CD4-positive, alpha-beta T cell treated with Interleukin-4 for 1 hour (primary cell): ENCODE results near the gene SELENOI.
"Not testable (repeated sequence)": the region's sequence is repeated elsewhere in the genome, so short reads cannot be mapped to it uniquely, and the experiment has no call there.

Source experiments
- DNase-seq, 2 donors: peaks; one replicate each; pipeline ENCODE4 v3.0.0-alpha.2; 2020 to 2022

The SELENOI gene, protein sequence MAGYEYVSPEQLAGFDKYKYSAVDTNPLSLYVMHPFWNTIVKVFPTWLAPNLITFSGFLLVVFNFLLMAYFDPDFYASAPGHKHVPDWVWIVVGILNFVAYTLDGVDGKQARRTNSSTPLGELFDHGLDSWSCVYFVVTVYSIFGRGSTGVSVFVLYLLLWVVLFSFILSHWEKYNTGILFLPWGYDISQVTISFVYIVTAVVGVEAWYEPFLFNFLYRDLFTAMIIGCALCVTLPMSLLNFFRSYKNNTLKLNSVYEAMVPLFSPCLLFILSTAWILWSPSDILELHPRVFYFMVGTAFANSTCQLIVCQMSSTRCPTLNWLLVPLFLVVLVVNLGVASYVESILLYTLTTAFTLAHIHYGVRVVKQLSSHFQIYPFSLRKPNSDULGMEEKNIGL

DNA sequence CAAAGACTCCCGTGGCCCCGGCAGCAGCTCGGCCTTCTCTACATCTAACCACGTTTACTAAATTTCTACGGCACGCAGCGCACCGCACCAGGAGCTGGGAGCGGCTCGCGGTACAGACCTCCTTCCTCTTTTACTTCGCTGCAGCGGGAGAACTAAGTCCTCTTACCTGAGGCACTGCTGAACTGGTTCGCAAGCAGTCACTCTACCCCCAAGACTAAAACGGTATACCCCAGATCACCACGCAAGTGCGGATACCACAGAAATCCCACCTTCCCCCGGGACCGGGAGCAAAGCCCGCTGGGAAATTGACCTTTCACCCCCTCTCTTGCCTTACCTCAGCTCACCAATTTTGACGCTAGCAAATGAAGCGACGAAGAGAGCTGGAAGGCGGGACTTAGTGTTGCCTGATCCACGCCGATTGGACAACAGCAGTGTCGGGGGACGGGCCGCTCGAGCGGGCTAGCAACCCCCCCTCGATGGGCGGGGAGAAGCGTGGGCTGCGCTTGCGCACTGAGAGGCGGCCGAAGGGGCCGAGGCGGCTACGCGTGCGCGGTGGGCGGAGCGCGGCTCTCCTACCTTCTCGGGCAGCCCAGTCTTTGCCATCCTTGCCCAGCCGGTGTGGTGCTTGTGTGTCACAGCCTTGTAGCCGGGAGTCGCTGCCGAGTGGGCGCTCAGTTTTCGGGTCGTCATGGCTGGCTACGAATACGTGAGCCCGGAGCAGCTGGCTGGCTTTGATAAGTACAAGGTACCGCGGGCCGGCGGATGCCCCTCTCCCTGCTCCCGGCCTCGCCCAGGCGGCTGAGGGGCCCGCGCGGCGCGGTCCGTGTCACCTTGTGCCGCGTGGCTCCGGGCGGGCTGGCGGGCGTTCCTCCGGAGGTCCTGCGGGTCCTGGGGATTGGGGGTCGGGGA, at the start of gene SELENOI:
SELENOI (plus strand) TSS at position 599 of the 909 bp plus-strand sequence; CDS start at position 689, 90 bp downstream.
- peak; percentile 99 to 100 for DNase-seq

DNA sequence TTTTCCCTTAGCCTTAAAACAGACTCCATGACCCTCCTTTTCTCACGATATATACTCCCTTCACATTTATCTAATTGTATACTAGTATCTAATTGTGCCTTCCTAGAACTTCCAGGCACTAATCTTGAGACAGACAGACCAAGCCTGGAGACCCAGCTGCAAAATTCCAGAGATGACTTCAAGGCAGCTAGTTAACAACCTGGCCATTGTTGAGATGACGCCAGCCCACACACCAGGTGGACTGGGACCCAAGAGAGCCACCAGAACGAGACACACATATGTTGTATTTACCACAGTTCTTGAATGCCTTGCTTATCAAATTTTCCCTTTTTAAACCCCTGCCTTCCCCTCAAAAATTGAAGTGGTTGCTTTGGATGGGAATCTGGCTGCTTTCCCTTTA, 48.9 kb upstream of the SELENOI start:
- no peak for DNase-seq

DNA sequence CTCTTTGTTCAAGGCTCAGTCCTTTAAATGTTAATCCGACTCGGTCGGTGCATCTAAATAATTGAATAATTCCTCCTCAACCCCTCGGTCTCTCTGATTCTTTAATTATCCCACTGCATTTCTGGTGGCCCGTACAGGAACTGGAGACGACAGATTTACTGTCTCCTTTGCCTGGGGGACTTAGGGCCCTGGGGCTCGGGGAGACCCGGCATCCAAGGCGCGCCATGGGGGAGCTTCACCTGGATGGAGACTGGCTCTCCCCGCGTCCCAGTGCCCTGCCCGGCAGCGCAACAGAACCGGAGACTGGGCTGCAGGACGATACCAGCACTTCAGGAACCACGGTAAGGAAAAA, 47.7 kb upstream of the SELENOI start:
- no peak for DNase-seq

DNA sequence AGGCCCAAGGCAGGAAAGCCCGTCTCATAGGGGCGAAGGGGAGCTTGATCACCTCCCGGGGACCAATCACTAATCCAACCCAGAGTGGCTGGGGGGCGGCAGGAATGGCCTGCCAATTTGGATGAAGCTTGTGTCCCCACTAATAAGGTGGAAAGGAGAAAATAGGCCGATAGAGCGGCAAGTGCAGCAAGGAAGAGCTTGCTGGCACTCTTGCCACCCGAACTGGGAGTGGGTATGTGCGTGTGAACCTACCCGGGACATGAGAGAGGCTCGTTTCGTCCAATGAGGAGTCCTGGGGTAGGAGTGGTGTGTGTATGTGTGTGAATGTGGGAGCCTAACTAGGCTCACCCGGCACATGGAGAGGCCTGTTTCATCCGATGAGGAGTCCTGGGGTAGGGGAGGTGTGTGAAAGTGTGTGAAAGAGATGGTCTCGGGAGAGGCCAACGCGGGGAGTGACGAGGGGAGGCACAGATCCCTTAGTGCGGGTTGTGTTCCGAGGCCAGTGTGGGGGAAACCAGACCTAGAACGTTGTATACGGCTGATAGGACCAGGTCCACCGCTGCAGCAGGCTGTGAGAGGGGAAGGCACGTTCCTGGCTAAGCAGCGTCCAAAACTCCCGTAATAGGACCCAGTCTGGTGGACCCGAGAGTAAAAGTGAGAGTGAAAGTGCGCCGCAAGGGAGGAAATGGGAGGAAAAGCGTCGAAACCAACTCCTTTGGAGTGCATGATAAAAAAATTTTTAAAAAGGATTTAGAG, 47.1 kb upstream of the SELENOI start:
- DNase-seq: peak; percentile 25 to 46

DNA sequence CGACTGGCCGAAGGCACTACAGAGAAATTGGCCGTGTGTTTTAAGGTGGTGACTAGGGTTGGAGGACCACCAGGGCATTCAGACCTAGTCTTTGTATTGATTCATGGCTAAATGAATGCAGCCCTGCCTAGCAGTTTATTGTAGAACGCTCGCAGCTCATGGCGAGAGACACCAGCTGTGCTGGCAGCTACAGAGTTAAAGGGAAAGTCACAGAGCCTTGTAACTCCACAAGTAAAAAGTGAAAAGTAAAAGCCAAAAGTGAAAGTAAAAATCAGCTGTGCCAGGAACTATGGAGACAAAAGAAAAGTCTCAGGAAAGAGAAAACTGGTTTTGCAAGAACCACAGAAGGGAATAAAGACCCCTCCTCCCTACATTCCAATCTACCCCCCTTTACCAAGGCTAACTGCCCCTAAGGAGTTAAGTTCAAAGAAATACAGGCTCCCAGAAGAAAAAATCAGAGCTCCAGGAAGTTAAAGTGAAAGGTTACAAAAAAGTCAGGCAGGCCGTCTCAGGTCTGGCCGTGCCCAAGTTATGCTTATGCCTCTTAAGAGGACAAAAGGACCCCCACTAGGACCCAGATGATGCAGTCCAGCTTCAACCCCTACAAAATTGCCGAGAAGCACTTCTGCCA, 46.4 kb upstream of the SELENOI start:
- peak in 1 of 2 donors; percentile 42 for DNase-seq

DNA sequence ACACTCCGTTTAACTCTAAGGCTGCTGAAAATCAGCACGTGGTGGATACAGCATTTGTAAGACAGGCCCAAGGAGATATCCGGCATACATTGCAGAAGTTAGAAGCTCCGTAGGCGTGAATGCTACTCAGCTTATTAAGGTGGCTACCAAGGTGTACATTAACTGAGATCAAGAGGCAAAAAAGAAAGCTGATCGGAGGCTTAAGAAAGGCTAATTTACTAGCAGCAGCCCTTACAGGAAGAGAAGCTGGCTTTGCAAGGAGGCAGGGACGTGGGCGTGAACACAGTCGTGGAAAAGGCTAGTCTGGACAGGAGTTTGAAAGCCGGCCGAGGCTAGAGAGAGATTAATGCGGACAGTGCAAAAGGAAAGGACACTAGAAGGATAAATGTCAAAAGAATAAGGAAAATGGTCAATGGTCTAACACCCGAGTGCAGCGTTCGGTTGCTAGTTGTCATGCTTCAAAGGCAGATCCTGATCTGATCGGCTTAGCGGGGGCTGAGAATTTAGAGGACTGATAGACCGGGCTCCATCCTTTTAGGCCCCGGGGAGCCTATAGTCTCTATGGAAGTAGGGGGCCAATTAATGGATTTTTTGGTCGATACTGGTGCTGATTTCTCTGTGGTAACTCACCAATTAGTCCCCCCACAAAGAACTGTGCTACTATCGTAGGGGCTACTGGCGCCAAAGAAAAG, 45.6 kb upstream of the SELENOI start:
- peak in 1 of 2 donors; percentile 10 for DNase-seq

DNA sequence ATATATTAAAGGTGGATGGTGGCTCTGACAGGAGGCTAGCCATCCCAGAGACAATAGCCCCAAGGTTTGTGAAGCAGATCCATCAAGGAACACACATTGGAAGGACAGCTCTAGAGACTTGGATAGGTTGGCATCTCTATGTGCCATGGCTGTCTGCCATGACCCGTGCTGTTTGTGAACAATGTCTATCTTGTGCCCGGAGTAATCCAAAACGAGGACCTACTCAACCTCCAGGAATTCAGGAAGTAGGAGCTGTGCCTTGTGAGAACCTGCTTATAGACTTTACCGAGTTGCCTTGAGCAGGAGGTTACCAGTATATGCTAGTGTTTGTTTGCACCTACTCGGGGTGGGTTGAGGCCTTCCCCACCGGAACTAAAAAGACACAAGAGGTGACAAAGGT, 43.1 kb upstream of the SELENOI start:
- DNase-seq: no peak

DNA sequence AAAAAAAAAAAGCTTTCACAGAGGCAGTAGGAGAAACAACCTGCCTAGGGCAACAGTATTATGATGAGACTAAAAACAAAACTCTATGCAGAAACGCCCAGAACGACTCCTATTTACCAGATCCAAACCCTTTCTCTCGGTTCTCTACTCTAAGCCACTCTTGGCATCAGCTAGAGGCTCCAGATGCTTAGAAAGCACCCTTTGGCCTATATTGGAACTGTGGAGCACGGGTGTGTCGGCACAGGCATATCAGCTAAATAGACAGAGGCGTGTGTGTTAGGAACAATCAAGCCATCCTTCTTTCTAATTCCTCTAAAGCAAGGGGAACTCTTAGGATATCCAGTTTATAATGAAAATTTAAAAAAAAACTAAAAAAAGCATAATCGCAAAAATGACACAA, 40.8 kb upstream of the SELENOI start:
- not testable (repeated sequence) for DNase-seq

DNA sequence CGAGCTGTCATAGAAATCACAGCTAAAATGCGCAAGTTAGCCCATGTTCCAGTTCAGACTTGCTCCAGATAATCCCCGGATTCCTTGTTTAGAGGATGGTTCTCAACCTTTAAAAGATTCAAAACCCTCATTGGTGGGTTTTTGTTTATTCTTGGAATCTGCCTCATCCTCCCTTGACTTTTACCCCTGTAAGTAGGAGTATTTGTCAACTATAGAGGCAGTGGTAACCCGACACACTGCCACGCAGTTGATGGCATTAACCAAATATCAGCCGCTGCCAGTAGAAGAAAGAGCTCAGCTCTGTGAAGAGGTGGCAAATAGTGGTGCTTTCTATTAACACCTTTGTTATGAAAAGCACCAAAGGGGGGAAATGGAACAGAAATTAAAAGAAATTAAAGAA, 40.4 kb upstream of the SELENOI start:
- DNase-seq: no peak

DNA sequence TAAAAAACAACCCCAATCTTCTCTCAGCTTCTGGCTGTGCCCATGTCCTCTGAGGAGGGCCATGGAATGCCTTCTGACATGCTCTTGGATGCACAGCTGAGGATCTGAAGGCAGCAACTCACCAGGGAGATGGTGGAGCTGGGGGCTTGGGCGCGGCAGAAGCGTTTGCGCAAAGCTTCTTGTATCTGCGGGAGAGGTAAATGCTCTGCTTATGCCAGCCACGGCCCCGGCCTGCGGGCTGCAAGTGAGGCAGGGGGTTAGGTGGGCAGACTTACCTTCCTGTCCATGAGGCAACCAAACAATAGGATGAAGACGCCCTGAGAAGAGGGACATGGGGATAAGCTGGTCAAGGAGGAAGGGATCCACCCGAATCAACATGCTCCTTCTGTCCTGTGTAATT, 36.0 kb upstream of the SELENOI start:
- no peak for DNase-seq

DNA sequence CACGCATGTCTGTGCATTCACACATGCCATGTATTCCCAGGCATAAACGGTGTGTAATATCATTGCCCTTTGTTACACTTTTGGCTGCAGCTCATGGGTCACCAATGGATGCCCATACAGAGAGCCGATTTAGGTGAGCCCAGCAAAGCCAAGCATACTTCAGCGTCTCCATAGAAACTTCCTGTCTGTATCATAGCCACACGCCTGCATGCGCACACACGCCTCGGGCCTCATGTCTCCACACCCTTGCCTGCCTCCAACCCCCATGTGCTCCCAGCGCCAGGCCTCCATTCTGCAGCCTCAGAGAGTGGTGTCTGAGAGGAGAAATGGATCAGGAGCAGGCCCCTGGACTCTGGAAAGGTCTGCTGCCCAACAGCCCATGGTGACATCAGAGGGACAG, 33.5 kb upstream of the SELENOI start:
- DNase-seq: no peak

DNA sequence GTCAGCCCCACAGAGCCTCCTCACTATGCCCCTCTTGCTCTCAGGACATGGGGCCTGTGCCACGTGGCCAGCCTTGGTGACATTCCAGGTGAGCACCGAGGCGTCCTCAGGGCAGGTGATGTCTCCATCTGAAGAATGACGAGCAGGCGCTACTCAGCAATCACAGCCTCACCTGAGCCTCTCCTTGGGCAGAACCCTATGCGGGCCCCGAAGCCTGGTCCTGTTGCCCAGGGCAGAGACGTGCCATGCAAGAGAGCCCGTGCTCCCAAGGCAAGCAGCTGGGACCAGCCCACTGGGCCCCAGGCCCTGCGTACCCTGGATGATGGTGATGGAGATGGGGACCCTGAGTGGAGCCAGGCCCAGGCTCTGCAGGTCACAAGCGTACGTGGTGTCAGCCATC, 32.5 kb upstream of the SELENOI start:
- no peak for DNase-seq

DNA sequence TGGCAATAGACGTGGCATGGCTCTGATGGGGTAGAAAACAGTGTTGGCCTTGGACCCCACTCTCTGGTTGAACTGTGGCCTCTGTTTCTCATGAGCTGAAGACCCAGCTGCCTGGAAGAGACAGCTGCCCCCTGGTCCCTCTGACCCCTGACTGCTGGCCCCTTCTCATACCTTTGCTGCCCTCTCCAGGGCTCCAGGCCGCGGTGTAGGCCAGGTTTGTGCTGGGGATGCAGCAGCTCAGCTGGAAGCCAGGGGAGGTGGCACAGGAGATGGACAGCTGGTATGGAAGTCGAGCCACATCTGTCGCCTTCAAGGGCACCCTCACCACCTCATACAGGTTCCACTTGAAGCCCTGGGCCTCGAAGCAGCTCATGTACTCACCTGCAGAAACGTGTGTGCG, 31.7 kb upstream of the SELENOI start:
- DNase-seq: no peak

DNA sequence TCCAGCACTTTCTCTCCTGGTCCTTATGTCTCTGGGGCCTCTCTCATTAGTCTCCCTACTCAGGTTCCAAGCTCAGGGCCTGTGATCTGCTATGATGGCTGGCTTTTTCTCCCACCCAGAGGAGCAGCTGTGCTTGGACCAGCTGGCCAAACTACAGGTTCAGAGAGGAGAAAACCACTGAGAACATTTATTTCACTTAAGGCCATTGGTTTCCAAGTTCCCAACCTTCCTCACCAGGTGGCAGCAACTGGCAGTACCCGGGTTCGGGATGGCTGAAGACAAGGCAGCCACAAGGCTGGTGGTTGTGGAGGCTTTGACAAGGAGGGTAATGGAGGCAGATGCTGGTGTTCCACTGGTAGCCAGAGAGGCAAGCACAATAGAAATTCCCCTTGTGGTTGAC, 29.9 kb upstream of the SELENOI start:
- no peak for DNase-seq

DNA sequence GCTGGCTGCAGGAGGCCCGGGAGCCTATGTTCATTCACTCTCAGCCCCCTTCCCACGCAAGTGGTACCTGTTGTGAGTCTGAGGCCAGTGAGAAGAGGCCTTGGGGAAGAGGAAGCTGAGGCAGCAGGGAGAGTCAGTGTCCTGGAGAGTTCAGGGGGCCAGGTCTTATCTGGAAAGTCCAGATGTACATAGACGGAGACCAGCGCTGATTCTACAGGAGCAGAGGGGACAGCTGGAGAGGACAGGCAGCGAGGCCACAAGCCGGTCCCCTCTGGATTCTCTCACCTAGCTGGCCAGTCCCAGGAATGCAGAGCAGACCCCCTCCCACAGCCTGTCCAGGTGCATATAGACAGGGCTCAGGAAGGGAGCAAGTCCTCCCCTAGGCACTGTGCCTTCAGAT, 29.1 kb upstream of the SELENOI start:
- no peak for DNase-seq

DNA sequence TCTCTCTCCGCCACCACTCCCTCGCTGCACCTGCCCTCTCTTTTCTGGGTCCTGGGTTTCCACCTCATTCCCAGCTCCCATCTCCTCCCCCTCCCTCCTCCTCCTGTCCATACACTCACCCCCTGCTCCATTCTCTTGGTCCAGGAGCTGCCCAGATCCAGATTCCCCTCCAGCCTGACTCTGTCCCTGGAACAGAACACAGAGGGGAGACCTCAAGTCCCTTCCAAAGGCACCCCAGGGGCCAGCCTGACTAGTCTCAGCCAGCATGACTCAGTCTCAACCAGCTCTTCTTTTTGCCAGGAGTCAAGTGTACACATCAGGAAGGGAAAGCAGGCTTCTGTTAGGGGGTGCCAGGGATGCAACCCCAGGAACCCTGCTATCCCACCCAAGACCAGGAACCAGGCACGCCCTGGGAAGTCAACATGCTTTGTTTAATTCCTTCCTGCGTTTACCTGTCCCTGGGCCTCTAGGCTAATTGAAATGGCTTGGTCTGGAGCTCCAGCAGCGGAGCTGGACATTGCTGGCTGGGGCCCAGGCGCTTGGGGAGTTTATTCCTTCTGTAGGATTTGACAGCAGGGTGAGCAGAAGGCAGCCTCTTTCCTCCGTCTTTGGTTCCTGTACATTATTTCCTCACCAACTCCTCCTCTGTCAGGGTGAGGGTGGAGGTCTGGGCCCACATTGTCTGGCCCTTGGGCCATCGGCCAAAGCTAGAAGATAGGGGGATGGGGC, 28.4 kb upstream of the SELENOI start:
- DNase-seq: no peak

DNA sequence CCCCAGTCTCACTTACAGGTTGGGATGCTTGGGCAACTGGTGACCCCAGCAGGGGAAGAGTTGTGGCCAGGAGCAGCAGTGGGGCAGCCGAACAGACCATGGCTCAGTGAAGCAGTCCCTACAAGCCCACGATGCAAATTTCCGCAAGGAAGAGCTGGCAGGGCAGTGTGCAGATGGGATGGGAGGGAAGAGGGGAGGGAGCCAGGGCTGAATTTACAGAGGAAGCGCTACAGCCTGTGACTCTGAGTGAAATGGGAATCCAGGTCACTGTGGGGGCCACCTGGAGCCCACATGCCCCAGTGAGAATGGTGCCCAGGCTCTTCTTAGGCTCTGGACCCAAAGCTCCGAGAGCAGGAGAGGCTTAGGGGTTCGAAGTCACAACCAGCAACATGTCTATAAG, 27.0 kb upstream of the SELENOI start:
- DNase-seq: no peak

DNA sequence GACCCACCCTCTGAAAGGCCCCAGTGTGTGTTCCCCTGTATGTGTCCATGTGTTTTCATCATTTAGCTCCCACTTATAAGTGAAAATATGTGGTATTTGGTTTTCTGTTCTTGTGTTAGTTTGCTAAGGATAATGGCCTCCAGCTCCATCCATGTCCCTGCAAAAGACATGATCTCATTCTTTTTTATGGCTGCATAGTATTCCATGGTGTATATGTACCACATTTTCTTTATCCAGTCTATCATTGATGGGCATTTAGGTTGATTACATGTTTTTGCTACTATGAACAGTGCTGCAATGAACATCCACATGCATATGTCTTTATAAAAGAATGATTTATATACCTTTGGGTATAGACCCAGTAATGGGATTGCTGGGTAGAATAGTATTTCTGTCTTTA, 21.5 kb upstream of the SELENOI start:
- not testable (repeated sequence) for DNase-seq

DNA sequence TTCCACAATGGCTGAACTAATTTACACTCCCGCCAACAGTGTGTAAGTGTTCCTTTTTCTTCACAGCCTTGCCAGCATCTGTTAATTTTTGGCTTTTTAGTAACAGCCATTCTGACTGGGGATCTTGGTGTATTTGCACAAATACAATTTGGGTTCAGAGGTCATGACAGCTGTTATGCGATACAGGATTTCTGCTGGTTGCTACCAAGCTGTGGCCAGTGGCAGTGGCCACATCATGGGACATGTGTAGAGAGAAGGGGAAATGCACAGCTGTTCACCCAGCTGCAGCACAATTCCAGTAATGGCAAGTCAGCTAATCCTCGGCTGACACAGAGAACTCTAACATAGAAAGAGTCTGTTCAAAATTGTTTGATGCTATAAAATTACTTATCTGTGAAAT, 21.0 kb upstream of the SELENOI start:
- no peak for DNase-seq

DNA sequence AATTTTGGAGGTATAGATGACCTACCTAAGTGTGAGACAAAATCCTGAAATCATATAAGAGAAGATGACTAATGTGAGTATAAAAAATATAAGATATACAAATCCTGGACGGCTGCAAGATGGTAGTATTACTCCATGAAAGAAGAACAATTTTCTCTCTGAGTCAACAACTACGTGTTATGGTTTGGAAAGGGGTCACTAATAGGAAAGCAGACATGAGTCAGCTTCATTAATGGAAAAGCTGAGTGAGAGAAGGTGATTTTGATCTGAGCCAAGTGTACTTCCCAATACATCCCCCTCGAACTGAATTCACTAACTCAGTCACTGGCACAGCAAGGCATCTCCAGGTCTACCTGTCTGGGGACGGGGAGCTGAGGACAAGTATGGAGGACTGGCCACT, 20.1 kb upstream of the SELENOI start:
- DNase-seq: no peak

DNA sequence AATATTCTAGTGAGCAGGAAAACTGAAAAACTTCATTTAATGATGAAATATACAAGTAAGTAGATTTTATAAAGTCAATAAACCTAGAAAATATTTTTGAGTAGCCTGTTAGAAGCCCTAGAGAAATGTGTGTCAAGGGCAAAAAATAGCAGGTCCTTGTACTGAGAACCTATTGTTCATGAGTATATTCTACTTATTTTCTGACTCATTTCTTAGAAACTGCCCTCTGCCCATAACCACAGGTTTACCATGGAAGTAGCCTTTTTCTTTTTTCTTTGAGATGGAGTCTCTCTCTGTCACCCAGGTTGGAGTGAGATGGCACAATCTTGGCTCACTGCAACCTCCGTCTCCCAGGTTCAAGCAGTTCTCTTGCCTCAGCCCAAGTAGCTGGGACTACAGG, 19.4 kb upstream of the SELENOI start:
- DNase-seq: no peak
